GM12878 (cell line): ENCODE measurements around the gene UNC13A. TPM values are rescaled to one million over a fixed set of nuclear protein-coding genes. Genes with fewer than 3 reads are reported as not detected.

Experiments used
- ATAC-seq: fragments of 200-7000 bp; cut with Tn5 transposase; 3 replicates; pipeline ENCODE4 v1.9.1; 2020; ENCODE audit warnings: mild to moderate bottlenecking, moderate library complexity
- BruUV-seq: library from RNA; stranded (reverse); fragments of 400-500 nt; replicated peaks from 2 replicates; lab custom pipeline; 2021; lab: Mats Ljungman, UMichigan
- CTCF ChIA-PET: fragments of 300-600 bp; sonication (Branson Sonifier 250); formaldehyde crosslinking; extraction: SDS; loops from one replicate; lab custom pipeline; 2021; ENCODE audit warnings: inconsistent platforms; lab: Yijun Ruan, JAX
- POLR2A ChIA-PET: fragments of 350-600 bp; formaldehyde crosslinking; extraction: SDS; loops from one replicate; lab custom pipeline; 2021; ENCODE audit warnings: inconsistent platforms; lab: Charles Lee
- RAD21 ChIA-PET: fragments of 300-600 bp; sonication (Branson Sonifier 250); formaldehyde crosslinking; loops from one replicate; lab custom pipeline; 2023; ENCODE audit warnings: antibody characterized with exemption; ENCODE audit not compliant: unreplicated experiment; lab: Charles Lee
- SMC1A ChIA-PET: fragments of 300-600 bp; sonication (Branson Sonifier 250); formaldehyde crosslinking; loops from one replicate; lab custom pipeline; 2023; ENCODE audit not compliant: unreplicated experiment, uncharacterized antibody; lab: Charles Lee
- DNase-seq: peaks from one replicate; pipeline ENCODE4 v3.0.0-alpha.2; 2011; ENCODE audit warnings: low read depth, low spot score
- FAIRE-seq: peaks from 3 replicates; lab custom pipeline; 2011; peaks lifted over from hg19 to GRCh38; lab: Jason Lieb, UNC
- H2AFZ ChIP-seq: 2 replicates; pipeline ENCODE4 v1.6.0; 2011; ENCODE audit warnings: low read depth, low read length, control low read depth; ENCODE audit not compliant: control insufficient read depth
- H3K27ac ChIP-seq: 2 replicates; pipeline ENCODE4 v1.5.1; 2011; ENCODE audit warnings: control low read depth; ENCODE audit not compliant: control insufficient read depth, insufficient read depth
- H3K27me3 ChIP-seq, 2 experiments: replicated peaks in 1 of 2; 2 replicates each; pipeline versions ENCODE4 v1.6.0 to v1.6.1; 2011; ENCODE audit warnings: low read length in 1 of 2; ENCODE audit not compliant: control insufficient read depth in 2 of 2, insufficient read depth in 2 of 2
- H3K36me3 ChIP-seq, 2 experiments: 2 replicates each; pipeline ENCODE4 v1.5.1; 2011; ENCODE audit warnings: low read length in 1 of 2; ENCODE audit not compliant: control insufficient read depth in 2 of 2, insufficient read depth in 2 of 2
- H3K4me1 ChIP-seq: 2 replicates; pipeline ENCODE4 v1.6.1; 2011; ENCODE audit warnings: mild to moderate bottlenecking, low read length, moderate library complexity, mixed read lengths; ENCODE audit not compliant: control insufficient read depth, insufficient read depth
- H3K4me2 ChIP-seq: 2 replicates; pipeline ENCODE4 v1.6.0; 2011; ENCODE audit warnings: control low read depth; ENCODE audit not compliant: control insufficient read depth, insufficient read depth
- H3K4me3 ChIP-seq: fragments of 200-600 bp; sonication (generic); 2 replicates; pipeline ENCODE4 v1.5.1; 2016
- H3K79me2 ChIP-seq: 2 replicates; pipeline ENCODE4 v1.6.0; 2011; ENCODE audit warnings: low read length; ENCODE audit not compliant: control insufficient read depth, insufficient read depth
- H3K9ac ChIP-seq: 2 replicates; pipeline ENCODE4 v1.8.0; 2011; ENCODE audit warnings: low read length, control low read depth, mixed read lengths; ENCODE audit not compliant: control insufficient read depth, insufficient read depth
- H3K9me3 ChIP-seq: replicated peaks from 3 replicates; pipeline ENCODE4 v1.5.1; 2011; ENCODE audit warnings: mild to moderate bottlenecking, low read length; ENCODE audit not compliant: control insufficient read depth, insufficient read depth
- H4K20me1 ChIP-seq: 2 replicates; pipeline ENCODE4 v1.6.0; 2011; ENCODE audit not compliant: control insufficient read depth, insufficient read depth
- CHD1 ChIP-seq: IDR thresholded peaks from 2 replicates; pipeline ENCODE4 v1.6.1; 2012; ENCODE audit warnings: low read depth, low read length, improper control_type of control experiment
- CHD4 ChIP-seq: fragments of 200-600 bp; sonication (generic); IDR thresholded peaks from 2 replicates; pipeline ENCODE4 v1.6.1; 2016; ENCODE audit warnings: mild to moderate bottlenecking
- EGR1 ChIP-seq, 2 experiments: IDR thresholded peaks; 1 replicate in 1 of 2; 2 replicates in 1 of 2; pipeline ENCODE4 v1.6.1; 2011 to 2012; ENCODE audit warnings: low read depth in 2 of 2, low read length in 2 of 2, borderline replicate concordance in 1 of 2, mild to moderate bottlenecking in 1 of 2, moderate library complexity in 1 of 2
- ETV6 ChIP-seq, 2 experiments: fragments of 450-650 bp in 1 of 2; IDR thresholded peaks in 1 of 2; conservative IDR thresholded peaks in 1 of 2; 2 replicates each; pipeline ENCODE4 v1.6.1; 2014; ENCODE audit warnings: antibody characterized with exemption in 1 of 2, borderline replicate concordance in 1 of 2, low read depth in 1 of 2, mild to moderate bottlenecking in 1 of 2, moderate library complexity in 1 of 2
- HDAC2 ChIP-seq: fragments of 200-600 bp; sonication (generic); IDR thresholded peaks from 2 replicates; pipeline ENCODE4 v1.6.1; 2017
- KLF5 ChIP-seq: fragments of 450-650 bp; IDR thresholded peaks from 2 replicates; pipeline ENCODE4 v1.6.1; 2014; ENCODE audit warnings: mild to moderate bottlenecking; ENCODE audit not compliant: partially characterized antibody
- NKRF ChIP-seq: fragments of 450-650 bp; conservative IDR thresholded peaks from 2 replicates; pipeline ENCODE4 v1.6.1; 2017; ENCODE audit warnings: mild to moderate bottlenecking, moderate library complexity
- PAX8 ChIP-seq: fragments of 450-650 bp; IDR thresholded peaks from 2 replicates; pipeline ENCODE4 v1.6.1; 2017; ENCODE audit warnings: mild to moderate bottlenecking, moderate library complexity
- RB1 ChIP-seq: fragments of 450-650 bp; formaldehyde crosslinking; IDR thresholded peaks from 2 replicates; pipeline ENCODE4 v1.6.1; 2017; ENCODE audit warnings: mild to moderate bottlenecking, borderline replicate concordance
- SMAD5 ChIP-seq: IDR thresholded peaks from 2 replicates; pipeline ENCODE4 v1.6.1; 2016; ENCODE audit warnings: antibody characterized with exemption, low read depth
- TBL1XR1 ChIP-seq: IDR thresholded peaks from 2 replicates; pipeline ENCODE4 v1.6.1; 2012; ENCODE audit warnings: low read depth, low read length, improper control_type of control experiment
- YY1 ChIP-seq: IDR thresholded peaks from 2 replicates; pipeline ENCODE4 v1.6.1; 2011; ENCODE audit warnings: low read depth, mild to moderate bottlenecking, low read length
- WGBS: methylation state at CpG from one replicate; pipeline ENCODE4 v1.1.6; 2016; ENCODE audit warnings: low lambda C conversion rate; ENCODE audit not compliant: insufficient replicate concordance, insufficient coverage; ENCODE audit errors: missing lambda C conversion rate; 5-methylcytosine and 5-hydroxymethylcytosine counted together
- in situ Hi-C: fragments of 300-500 bp; cut with MboI; formaldehyde crosslinking; loops from 9 replicates; pipeline ENCODE4 v1.14.3; 2018; ENCODE audit warnings: mixed read lengths
- intact Hi-C: fragments of 100-400 bp; cut with micrococcal nuclease; formaldehyde crosslinking; loops from one replicate; pipeline ENCODE4 v1.14.2; 2022; ENCODE audit not compliant: unreplicated experiment
- polyA plus RNA-seq, 11 experiments: library from polyadenylated mRNA; depleted of rRNA in 4 of 11; unstranded in 6 of 11; stranded (reverse) in 5 of 11; fragments of >200 nt; fragmentation: Nextera tagmentation in 4 of 11; fragmentation: Illumina TruSeq in 1 of 11; extraction: Ambion mirVana in 4 of 11; extraction: Trizol in 1 of 11; gene quantifications; 1 replicate in 1 of 11; 2 replicates in 10 of 11; pipeline versions ENCODE4 v1.2.1 to v1.2.3, GENCODE V29; 2011 to 2016; ENCODE audit warnings: inconsistent platforms in 2 of 11, missing spikeins in 2 of 11, low read depth in 1 of 11
- total RNA-seq, 4 experiments: library from RNA; depleted of rRNA in 3 of 4; stranded (reverse); fragments of >200 nt in 3 of 4; fragmentation: Illumina TruSeq in 1 of 4; extraction: Trizol in 1 of 4; gene quantifications; 2 replicates each; pipeline versions ENCODE4 v1.2.1 to v1.2.3, GENCODE V29; 2013 to 2021

The UNC13A gene
- total and polyA plus RNA-seq, 10 of the 15 experiments (the other 5 are each of a cell fraction or from before 2014, with no cell fraction given): under 0.01 to 0.23 (median 0.13) TPM; not detected in 1

- TF ChIP-seq NKRF (no peak), SMAD5 (no peak)
Measured at GRCh38 chr19:17646441-17646840, 41.7 kb downstream of the UNC13A start (continued).

GRCh38 chr19:17645339-17645963, 42.7 kb downstream of the UNC13A start:
- Histone ChIP-seq H3K27ac (no peak overlapping the region), H3K79me2 (no peaks in the 10 kb centered on the region), H2AFZ (no peak overlapping the region), H3K4me2 (no peak overlapping the region), H3K4me1 (no peaks in the 10 kb centered on the region), H3K36me3 (no peaks in the 10 kb centered on the region), H3K4me3 (no peak overlapping the region), H4K20me1 (no peaks in the 10 kb centered on the region), H3K9ac (no peak overlapping the region), H3K9me3 (no peaks in the 10 kb centered on the region), H3K27me3 (no peaks in the 10 kb centered on the region)
- DNase-seq (no peak), ATAC-seq (no peak), FAIRE-seq (no peak)
- POLR2A ChIA-PET: no interaction called here
- SMC1A ChIA-PET: no interaction called here
- in situ Hi-C loops (no loop called here), intact Hi-C loops (no loop called here)
- CTCF ChIA-PET: interaction anchor here (0.6 kb wide), 1 partner anchor 208 kb away, joined by 3 read pairs; no protein-coding TSS in a partner anchor
- 53% methylated on average over 20 of the region's 20 CpGs for WGBS
- RAD21 ChIA-PET: interaction anchor here (0.6 kb wide), 1 partner anchor 214 kb away, joined by 5 read pairs; no protein-coding TSS in a partner anchor
- TF ChIP-seq YY1: no peak
- no peak for TF ChIP-seq RB1
- TF ChIP-seq KLF5: no peak
- no peak for TF ChIP-seq HDAC2
- TF ChIP-seq ETV6 (conservative IDR thresholded peaks at IDR 0.05 in 1 of 2, IDR thresholded peaks at IDR 0.05 in 1 of 2; ENCODE audit: borderline replicate concordance in 1 of 2, low read depth in 1 of 2): no peak
- no peak for TF ChIP-seq EGR1 (IDR thresholded peaks at IDR 0.05; ENCODE audit: borderline replicate concordance in 1 of 2, low read depth in 2 of 2, low read length in 2 of 2)
- no peak for TF ChIP-seq TBL1XR1
- TF ChIP-seq PAX8: no peak
- no peak for TF ChIP-seq CHD4
- TF ChIP-seq CHD1: no peak
- BruUV-seq: no TSS peak
